IPS-18c (cell line): ENCODE measurements around the gene SLC9A7.

Experiments used
- H3K4me3 ChIP-seq: 2 replicates; pipeline ENCODE4 v1.7.0; 2013; ENCODE audit warnings: low read depth, mild to moderate bottlenecking, low read length, moderate library complexity; ENCODE audit not compliant: insufficient read depth
- H3K9me3 ChIP-seq: one replicate; pipeline ENCODE4 v1.6.1; 2013; ENCODE audit warnings: mild to moderate bottlenecking, low read length, moderate library complexity; ENCODE audit not compliant: control insufficient read depth, insufficient read depth

The SLC9A7 gene

GRCh38 chrX:46716796-46717195 is 42.1 kb downstream of the SLC9A7 start:
- H3K9me3 ChIP-seq, result peaks cover 3% of the 10 kb centered on the region

DNA sequence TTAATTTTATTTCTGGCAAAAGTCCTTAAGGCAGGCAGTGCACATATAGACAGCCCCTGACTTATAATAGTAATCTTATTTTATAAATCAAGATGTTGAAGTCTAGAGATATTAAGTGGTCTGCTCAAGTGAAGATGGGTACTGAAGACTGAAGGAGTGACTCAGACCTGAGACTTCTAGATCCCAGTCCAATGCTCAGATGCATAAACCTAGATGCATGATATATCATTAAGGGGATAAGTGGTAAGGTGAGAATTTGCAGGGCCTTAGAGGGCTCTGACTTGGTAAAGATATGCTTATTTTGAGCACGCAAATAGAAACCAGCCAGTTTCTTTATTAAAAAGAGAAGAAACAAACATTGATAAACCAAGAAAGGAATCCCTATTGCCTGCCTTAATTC is 42.9 kb downstream of the SLC9A7 start:
- H3K4me3 ChIP-seq, result no peak overlapping the region

More at GRCh38 chrX:46716796-46717195, 42.1 kb downstream of the SLC9A7 start:
- H3K4me3 ChIP-seq, result no peak overlapping the region

DNA sequence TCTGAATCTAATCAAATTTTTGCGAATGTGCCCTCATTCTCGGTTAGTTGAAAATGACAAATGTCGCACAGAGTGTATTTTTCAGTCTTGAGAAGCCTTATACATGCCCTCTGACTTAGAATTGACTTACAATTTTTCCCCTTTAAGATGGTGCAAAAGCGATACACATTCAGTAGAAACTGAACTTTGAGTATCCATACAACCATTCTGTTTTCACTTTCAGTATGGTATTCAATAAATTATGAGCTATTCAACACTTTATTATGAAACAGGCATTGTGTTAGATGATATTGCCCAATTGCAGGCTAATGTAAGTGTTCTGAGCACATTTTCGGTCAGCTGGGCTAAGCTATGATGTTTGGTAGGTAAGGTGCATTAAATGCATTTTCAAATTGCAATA is 43.4 kb downstream of the SLC9A7 start:
- no peak overlapping the region for H3K4me3 ChIP-seq

More for the DNA sequence above, 42.9 kb downstream of the SLC9A7 start:
- H3K9me3 ChIP-seq, result peaks cover 3% of the 10 kb centered on the region

GRCh38 chrX:46713672-46714490 is 45.0 kb downstream of the SLC9A7 start:
- Histone ChIP-seq H3K9me3 (peaks cover 5% of the 10 kb centered on the region), H3K4me3 (no peak overlapping the region)

More for the DNA sequence above, 43.4 kb downstream of the SLC9A7 start:
- H3K9me3 ChIP-seq, result peaks cover 3% of the 10 kb centered on the region

DNA sequence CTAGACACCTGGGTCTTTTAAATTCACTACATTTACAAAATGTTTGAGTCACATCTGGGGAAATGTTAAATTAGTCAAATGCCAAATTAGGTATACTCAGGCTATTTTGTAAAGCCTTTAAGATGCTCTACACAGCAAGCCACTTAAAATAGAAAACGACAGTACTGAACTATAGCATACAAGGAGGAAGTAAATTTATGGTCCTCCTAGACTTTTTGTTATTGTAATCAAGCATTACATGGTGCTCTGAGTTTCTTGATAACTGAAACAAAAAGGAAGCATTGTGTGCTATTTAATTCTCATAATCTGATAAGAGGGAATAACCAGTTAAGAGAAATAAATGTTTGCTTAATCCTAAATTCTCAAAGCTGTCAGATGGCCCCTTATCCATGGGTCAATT is 46.2 kb downstream of the SLC9A7 start:
- no peak overlapping the region for H3K4me3 ChIP-seq
- H3K9me3 ChIP-seq, result peaks cover 5% of the 10 kb centered on the region

DNA sequence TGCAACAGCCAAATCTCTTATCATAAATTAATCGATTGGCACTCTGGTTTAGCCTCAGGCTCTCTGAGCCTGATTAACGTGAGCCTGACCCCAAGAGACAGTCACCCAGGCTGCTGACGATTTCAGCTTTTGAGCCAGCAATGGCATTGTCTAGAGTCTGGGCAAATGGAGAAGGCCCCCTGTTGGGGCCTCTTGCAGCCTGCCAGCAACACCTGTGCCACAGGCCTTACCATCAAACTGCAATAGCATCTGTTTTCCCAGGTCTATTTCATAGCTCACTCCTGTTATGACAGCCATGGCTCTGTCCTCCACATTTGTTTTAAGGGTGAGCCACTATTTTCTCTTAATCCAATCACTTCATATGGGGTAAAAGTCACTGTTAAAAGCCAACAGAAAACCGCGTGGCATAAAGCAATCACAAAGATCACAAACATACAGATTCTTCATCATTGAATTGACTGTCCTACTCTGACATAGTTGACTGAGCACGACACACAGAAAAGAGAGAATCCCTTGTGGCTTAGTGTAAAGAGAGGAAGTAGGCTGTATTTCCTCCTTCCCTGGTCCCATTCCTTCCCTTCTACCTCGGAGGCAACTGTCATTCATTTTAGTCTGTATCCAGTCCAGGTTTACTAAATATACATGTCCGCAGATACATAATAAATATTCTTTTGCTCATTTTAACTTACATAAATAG is 47.8 kb downstream of the SLC9A7 start:
- Histone ChIP-seq H3K4me3 (no peak overlapping the region), H3K9me3 (peaks cover 5% of the 10 kb centered on the region)

- no peak overlapping the region for H3K4me3 ChIP-seq
- peaks cover 5% of the 10 kb centered on the region for H3K9me3 ChIP-seq
These were observed 48.5 kb downstream of the SLC9A7 start for GRCh38 chrX:46710425-46710824.

GRCh38 chrX:46707274-46707965 is 51.5 kb downstream of the SLC9A7 start:
- H3K4me3 ChIP-seq, result no peak overlapping the region
- peaks cover 2% of the 10 kb centered on the region for H3K9me3 ChIP-seq

- peaks cover 2% of the 10 kb centered on the region for H3K9me3 ChIP-seq
- H3K4me3 ChIP-seq, result no peak overlapping the region
These were observed 54.0 kb downstream of the SLC9A7 start for GRCh38 chrX:46704767-46705386.

- no peak overlapping the region for H3K4me3 ChIP-seq
These were observed 54.9 kb downstream of the SLC9A7 start for GRCh38 chrX:46703980-46704379.

GRCh38 chrX:46698691-46699090 is 60.2 kb downstream of the SLC9A7 start:
- Histone ChIP-seq H3K9me3 (no peaks in the 10 kb centered on the region), H3K4me3 (no peak overlapping the region)

More at GRCh38 chrX:46703980-46704379, 54.9 kb downstream of the SLC9A7 start:
- peaks cover 2% of the 10 kb centered on the region for H3K9me3 ChIP-seq

GRCh38 chrX:46695491-46695890 is 63.4 kb downstream of the SLC9A7 start:
- no peaks in the 10 kb centered on the region for H3K9me3 ChIP-seq
- H3K4me3 ChIP-seq, result no peak overlapping the region

DNA sequence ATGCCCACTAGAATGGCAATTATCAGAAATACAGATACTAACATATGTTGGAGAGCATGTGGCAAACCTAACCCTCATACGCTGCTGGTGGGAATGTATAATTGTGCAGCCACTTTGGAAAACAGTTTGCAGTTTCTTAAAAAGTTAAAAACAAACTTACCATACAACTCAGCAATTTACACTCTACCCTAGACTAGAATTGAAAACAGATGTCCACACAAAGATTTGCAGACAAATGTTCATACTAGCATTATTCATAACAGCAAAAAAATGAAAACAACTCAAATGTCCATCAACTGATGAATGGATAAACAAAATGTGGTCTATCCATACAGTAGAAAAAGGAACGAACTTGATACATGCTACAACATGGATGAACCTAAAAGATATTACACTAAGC is 64.4 kb downstream of the SLC9A7 start:
- no peak overlapping the region for H3K4me3 ChIP-seq
- no peaks in the 10 kb centered on the region for H3K9me3 ChIP-seq

GRCh38 chrX:46693149-46693548 is 65.8 kb downstream of the SLC9A7 start:
- no peaks in the 10 kb centered on the region for H3K9me3 ChIP-seq
- H3K4me3 ChIP-seq, result no peak overlapping the region

GRCh38 chrX:46690818-46691217 is 68.1 kb downstream of the SLC9A7 start:
- Histone ChIP-seq H3K4me3 (no peak overlapping the region), H3K9me3 (no peaks in the 10 kb centered on the region)

DNA sequence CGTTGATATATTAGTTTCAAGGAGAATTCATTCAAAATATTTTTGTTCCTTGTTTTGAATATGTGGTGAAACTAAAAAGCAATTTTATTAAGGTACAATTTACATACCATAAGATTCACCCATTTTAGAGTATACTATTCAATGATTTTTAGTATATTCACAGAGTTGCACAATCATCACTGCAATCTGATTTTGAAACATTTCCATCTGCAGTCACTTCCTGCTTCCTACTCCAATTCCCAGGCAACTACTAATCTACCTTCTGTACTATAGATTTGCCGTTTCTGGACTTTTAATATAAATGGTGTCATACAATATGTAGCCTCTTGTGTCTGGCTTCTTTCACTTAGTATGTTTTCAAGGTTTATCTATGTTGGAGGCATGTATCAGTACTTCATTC is 71.3 kb downstream of the SLC9A7 start:
- Histone ChIP-seq H3K9me3 (no peaks in the 10 kb centered on the region), H3K4me3 (no peak overlapping the region)

GRCh38 chrX:46686003-46686645 is 72.8 kb downstream of the SLC9A7 start:
- Histone ChIP-seq H3K4me3 (no peak overlapping the region), H3K9me3 (no peaks in the 10 kb centered on the region)
